Fibroblast of skin of left quadriceps (primary cell): ENCODE results near the gene PRICKLE3.

Source experiments
- DNase-seq, 2 experiments: peaks; one replicate each; pipeline ENCODE4 v3.0.0-alpha.2; 2013; ENCODE audit warnings: low read depth in 2 of 2

The PRICKLE3 gene, protein sequence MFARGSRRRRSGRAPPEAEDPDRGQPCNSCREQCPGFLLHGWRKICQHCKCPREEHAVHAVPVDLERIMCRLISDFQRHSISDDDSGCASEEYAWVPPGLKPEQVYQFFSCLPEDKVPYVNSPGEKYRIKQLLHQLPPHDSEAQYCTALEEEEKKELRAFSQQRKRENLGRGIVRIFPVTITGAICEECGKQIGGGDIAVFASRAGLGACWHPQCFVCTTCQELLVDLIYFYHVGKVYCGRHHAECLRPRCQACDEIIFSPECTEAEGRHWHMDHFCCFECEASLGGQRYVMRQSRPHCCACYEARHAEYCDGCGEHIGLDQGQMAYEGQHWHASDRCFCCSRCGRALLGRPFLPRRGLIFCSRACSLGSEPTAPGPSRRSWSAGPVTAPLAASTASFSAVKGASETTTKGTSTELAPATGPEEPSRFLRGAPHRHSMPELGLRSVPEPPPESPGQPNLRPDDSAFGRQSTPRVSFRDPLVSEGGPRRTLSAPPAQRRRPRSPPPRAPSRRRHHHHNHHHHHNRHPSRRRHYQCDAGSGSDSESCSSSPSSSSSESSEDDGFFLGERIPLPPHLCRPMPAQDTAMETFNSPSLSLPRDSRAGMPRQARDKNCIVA

DNA sequence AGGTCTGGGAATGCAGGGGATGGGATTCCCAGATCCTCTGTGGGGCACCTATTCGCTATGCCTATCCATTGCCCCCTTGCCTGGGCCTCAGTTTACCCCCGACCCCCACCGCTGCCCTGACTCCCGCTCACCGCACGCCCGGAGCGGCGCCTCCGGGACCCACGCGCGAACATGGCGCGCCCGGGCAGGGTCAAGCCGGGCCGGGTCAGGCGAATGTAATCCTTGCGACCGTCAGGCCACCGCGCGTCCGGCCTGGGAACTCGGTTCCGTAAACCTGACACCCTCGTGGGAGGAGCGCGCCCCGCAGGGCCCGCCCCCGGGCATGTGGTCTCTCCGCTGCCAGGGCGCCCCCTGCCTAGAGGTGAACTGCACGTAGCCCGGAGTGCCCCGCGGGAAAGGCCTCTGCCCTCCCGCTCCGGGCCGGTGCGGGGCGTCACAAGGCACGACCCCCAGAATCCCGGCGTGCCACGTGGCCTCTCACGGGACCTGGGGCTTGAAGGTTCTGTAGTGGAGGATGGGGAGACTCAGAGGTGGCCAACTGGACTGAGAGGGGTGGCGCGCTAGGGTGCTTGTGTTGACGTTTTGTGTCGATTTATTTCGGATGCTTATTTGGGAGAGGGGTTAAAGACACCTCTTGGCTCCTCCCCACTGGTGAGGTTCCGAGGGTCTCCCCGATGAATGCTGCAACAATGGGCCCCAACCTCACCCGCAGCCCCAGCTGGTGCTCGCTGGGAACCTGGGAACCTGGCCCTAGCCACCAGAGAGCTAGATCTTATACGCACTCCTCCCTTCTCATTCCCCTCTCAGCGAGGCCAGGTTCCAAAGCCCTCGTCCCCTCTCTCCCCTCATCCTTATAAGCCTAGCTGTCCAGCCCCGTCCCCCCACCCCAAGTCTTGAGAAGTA is at the start of gene PRICKLE3:
Gene PRICKLE3 (minus strand): TSS at position 249 of the 903 bp plus-strand sequence. CDS start 76 bp downstream, at position 173.
- DNase-seq: no peak

DNA sequence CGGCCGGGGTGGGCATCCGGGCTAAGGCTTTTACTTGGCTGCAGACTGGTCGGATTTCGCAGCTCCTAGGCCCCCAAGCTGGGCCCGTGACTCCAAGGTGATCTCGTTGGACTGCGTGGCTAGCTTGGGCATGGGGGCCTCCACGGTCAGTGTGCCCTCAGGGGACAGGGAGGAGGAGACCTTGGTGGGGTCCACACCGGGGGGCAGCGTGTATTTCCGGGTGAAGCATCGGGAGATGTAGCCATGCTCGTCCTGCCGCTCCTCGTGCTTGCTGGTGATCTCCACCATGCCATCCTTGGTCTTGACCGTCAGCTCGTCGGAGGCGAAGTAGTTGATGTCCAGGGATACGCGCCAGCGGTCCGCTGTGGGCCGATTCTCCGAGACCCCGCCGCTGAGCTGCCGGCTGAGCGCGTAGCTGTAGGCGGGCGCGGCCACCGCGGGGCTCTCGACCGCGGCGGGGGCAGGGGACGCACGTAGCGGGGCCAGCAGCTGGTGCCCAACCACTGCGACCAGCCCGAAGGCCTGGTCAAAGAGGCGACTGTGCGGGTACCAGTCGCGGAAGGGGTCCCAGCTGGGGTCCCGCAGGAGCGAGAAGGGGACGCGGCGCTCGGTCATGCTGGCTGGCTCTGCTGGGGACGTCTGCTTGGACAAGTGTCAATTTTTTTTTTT is 47.8 kb upstream of the PRICKLE3 start:
- no peak for DNase-seq

DNA sequence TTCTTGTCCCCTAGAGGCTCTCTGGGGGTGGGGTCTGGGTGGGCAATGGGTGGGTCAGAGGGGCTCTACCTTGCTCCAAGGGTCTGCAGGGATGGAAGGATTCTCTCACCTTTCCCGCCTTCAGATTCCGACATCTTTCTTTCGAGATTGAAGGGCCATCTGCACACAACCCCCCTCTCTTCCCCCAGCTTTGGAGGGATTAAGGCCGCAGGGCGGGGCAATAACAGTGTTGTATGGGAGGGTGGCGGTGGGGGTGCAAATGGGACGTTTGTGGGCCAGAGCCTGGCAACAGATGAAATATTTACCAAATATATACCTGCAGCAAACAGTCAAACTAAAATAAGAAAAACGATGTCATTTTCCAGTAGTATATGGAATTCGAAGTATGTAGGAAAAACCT is 47.0 kb upstream of the PRICKLE3 start, which contains the start of gene CACNA1F:
Gene CACNA1F (minus strand): TSS at position 165 of the 400 bp plus-strand sequence. CDS start 31 bp downstream, at position 134.
- no peak for DNase-seq

DNA sequence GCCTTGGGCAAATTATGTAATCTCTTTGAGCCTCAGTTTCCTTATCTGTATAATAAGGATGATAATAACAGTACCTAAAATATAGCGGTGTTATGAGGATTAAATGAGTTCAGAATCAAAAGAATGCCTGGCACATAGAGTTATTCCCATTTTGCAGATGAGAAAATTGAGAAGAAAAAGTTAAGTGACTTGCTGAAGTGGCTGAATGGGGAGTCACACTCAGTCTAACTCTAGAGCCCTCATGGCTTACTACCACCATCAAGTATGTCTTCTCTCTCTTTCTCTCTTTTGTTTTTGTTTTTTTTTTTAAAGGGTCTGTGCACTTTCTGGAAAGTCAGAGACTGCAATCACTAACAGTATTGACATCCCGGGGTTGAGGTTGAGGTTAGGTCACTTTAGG is 46.4 kb upstream of the PRICKLE3 start:
- no peak for DNase-seq

DNA sequence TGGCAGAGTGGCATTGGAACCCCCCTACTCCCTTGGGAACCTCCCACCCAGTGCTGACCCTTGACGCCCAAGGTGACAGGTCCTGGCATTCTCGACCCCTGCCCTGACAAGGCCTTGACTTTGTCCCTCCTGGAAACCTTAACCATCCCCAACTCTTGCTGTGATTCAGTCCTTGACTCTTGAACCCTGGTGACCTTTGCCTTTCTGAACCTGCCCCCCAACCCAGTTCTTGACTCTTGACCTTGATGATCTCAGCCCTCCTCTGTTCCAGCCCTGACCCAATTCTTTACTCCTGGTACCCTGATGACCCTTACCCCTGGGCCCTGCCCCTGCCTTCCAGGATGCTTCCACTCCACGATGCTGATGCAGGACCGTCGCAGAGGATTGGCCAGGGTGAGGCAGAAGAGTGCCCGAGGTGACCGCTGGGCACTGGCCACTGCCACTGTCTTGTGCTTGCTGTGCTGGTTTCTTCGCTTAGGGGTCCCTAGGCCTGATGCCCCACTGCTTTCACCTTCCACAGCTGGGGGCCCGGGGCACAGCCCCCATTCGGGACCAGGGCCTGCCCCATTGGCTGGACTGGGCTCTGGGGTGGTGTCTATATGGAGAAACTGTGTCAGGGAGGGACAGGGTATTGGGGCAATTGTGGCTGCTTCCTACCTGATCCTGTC is 45.3 kb upstream of the PRICKLE3 start:
- no peak for DNase-seq

DNA sequence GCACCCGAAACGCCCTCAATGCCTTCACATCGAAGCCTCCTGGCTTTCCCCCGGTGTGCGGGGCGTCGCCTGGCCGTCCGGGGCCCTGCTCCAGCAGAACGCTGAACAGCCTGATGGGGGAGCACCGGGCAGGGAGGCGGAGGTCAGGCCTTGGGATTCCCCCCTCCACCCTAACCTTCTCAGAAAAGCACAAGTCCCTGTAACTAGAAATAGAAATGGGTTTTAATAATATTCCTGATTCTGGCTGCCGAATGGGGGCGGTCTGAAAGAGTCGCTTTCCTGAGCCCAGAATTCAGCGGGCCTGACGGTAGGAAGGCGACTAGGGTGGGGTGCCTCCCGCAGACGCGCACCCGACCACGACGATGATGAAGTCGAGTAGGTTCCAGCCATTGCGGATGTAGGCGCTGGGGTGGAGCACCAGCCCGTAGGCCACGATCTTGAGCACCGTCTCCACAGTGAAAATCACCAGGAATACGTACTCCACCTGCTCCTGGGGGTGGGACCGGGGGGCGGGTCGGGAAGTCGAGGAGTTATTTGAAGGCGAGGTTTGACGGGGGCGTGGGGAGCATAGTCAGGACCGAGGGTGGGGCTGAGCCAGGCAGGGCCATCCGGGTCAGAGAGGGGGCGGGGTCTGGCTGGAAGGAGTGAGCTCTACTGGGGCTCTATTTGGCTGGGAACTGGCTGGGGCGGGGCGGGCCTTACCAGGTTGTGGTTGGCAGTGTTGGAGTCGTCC is 44.5 kb upstream of the PRICKLE3 start:
- DNase-seq: no peak

DNA sequence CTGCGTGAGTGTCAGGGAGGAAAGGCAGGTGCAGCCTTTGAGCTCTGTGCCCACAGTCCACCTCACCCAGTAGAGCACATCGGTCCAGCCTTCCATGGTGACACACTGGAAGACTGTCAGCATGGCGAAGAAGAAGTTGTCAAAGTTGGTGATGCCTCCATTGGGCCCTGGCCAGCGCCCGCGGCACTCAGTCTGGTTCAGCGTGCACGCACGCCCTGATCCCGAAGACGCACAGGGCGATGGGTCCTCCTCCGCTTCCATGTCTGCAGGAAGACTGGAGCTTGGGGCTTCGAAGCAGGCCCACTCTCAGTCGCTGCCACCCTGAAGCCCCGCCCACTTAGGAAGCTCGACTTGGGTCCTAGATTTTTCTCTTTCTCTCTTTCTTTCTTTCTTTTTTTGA is 42.0 kb upstream of the PRICKLE3 start:
- no peak for DNase-seq

DNA sequence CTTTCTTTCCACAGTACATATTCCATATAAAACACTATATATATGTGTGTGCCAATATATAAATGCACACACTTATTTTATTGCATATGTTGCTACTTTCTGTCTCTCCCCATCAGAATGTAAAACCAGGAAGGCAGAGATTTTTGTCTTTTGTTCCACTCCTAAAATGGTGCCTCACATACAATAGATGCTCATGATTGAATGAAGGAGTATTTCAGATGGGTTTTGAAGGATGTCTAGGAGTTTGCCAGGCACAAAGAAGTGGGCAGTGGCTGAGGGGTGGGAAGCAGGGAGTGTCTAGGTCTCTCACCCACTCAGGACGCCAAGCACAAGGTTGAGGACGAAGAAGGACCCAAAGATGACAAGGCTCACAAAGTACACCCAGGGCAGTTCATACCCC is 41.6 kb upstream of the PRICKLE3 start:
- no peak for DNase-seq

DNA sequence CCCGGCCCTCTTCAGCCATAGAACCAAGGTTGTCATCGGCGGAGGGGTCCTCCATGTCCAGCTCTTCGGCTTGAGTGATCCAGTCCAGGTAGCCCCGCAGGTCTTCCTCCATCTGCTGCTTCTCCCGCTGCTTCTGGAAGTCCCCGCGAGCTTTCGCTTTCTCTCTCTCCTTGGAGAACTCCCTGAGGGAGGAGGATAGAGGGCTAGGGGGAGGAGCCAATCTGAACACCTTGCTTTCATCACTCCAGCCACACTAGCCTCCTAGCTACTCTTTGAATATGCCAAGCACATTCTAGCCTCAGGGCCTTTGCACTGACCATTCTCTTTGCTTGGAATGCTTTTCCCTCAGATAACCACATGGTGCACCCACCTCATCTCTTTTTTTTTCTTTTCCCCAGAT is 40.8 kb upstream of the PRICKLE3 start:
- no peak for DNase-seq

DNA sequence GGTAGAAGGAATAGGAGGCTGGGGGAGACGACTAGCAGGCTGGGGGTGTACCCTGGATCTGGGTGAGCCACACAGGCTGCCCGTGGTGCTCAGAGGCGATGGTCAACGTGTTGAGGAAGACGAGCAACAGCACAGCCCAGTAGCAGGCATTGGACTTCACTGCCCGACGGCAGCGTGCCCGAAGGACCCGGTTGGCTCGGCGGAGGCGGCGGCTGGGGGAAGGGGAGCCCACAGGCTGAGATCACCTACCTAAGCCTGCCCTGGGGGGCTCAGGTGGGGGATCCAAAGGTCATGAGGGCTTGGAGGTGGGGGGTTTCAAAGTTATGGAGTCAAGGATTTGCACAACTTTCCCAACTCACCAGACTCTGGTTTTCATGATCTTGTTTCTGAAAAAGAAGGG is 39.7 kb upstream of the PRICKLE3 start:
- DNase-seq: no peak

DNA sequence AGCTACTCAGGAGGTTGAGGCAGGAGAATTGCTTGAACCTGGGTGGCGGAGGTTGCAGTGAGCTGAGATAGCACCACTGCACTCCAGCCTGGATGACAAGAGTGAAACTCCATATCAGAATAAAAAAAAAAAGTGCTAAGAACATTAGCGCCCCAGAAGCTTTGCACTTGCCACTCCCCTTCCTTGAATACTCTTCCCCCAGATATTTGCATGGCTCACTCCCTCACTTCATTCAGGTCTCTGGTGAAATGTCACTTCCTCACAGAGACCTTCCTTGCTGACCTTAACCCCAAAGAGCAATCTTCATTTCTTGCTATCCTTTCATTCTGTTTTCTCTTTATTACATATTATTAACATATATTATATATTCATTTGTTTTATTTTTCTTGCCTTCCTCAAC is 35.7 kb upstream of the PRICKLE3 start:
- no peak for DNase-seq

DNA sequence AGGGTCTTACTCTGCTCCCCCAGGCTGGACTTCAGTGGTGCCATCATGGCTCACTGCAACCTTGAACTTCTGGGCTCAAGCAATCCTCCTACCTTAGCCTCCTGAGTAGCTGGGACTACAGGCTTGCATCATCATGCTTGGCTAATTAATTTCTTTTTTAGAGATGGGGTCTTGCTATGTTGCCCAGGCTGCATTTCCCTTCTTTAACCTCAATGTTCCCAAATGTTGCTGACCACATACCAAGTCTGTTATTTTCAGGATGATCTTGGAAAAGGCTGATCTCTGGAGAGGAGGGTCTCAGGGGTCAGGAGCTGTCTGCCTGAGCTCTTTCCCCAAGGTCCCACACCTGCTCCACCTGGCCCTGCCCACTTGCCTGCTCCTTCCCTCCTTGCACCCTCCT is 33.9 kb upstream of the PRICKLE3 start:
- no peak for DNase-seq

DNA sequence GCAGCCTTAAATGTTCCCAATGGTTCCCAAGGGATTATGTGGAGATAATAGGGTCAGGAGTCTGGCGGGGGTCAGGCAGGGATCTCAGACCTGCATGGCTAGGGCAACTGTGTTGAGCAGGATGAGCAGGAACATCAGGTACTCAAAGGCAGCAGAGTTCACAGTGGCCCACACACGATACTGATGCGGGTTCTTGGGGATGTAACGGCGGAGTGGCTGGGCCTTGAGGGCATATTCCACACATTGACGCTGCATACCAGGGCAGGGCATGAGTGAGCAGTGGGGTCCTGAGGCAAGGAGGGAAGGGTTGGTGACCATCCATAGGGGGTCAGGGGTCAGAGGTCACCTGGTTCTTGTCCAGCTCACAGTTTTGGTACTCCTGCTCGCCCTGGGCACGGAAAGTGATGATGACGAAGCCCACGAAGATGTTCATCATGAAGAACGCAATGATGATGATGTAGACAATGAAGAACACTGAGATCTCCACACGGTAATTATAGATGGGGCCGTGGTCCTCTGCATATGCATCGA is 28.9 kb upstream of the PRICKLE3 start:
- DNase-seq: no peak

DNA sequence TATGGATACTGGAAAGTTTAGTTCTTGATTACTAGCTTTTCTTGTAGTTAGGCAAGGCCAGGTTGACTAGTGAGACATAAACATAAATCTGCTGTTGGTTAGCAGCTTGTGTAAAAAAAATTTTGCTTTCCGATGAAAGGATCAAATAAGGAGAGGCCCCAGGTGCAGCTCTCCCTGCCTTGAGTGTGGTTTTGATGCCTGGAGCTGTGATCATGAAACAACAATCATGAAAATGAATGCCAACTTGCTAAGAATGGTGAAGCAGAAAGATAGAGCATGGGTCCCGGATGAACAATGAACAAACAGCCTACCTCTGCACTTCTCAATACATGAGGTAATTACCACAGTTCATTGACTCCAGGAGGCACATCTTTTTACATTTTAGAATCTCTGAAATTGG is 28.2 kb upstream of the PRICKLE3 start:
- no peak for DNase-seq

DNA sequence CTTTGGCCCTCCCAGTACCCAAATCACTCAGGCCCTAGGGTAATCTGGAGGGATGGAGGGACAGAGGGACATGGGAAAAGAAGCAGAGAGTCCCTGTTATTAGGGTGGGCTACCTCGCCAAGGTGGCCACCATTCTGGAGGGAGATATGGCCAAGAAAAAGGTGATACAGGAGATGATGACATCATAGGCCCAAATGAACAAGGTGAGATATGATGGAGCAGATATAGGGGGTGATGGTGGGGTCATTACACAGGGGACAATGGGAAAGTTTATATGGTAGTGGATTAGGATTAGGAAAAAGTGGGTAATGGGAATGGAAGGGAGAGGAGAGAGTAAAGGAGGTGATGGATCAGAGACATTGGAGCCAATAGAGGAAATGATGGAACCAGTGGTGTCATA is 26.7 kb upstream of the PRICKLE3 start:
- DNase-seq: no peak

DNA sequence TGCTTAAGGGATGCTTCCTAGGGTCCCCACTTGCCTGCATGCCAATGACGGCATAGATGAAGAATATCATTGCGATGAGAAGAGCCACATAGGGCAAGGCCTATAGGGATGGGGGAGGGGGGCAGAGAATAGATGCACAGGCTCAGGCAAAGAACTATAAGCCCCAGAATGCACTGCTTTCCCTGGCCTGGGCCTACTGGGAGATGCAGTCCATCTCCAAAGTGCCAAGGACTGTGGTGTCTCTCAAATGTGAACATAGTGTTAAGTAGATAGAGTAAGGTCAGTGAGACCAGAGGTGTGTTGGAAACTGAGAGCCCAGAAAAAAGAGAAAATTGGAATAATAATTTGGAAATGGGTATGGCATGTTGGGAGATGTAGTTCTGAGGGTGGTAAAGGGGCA is 26.0 kb upstream of the PRICKLE3 start:
- DNase-seq: no peak

DNA sequence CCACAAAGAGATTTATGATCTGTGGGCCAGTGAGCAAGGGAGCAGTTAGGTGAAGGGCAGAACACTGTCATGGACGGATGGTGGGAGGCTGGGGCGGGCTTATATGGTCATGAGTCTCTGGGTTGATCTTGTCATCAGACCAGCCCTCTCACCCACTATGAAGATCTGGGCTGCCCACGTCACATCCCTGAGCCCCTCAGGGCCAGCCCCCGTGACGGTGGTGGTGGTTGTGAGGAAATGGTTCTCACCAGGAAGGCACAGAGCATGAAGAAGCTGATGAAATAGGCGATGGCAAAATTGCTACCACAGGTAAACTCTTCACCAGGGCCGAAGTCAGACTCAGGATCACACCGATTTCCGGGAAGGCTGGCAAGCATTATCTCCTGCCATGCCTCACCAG is 24.9 kb upstream of the PRICKLE3 start:
- no peak for DNase-seq

DNA sequence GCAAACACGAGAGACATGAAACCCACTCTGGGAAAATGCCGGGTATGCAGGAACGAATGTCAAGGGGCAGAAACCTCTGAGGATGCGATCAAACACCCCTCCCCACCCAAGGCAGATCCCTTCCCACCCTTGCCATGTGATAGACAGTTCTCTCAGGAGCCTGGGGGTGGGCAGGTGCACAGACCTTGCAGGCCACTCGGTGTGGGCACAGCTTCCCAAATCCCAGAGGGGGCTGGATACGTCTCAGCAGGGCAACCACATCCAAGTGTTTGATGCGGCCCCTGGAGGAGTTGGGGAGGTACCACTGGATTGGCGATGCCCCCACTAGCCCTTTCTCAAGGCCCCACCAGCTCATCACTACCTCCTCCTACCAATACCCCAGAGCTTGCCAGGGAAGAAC is 24.2 kb upstream of the PRICKLE3 start:
- DNase-seq: no peak

DNA sequence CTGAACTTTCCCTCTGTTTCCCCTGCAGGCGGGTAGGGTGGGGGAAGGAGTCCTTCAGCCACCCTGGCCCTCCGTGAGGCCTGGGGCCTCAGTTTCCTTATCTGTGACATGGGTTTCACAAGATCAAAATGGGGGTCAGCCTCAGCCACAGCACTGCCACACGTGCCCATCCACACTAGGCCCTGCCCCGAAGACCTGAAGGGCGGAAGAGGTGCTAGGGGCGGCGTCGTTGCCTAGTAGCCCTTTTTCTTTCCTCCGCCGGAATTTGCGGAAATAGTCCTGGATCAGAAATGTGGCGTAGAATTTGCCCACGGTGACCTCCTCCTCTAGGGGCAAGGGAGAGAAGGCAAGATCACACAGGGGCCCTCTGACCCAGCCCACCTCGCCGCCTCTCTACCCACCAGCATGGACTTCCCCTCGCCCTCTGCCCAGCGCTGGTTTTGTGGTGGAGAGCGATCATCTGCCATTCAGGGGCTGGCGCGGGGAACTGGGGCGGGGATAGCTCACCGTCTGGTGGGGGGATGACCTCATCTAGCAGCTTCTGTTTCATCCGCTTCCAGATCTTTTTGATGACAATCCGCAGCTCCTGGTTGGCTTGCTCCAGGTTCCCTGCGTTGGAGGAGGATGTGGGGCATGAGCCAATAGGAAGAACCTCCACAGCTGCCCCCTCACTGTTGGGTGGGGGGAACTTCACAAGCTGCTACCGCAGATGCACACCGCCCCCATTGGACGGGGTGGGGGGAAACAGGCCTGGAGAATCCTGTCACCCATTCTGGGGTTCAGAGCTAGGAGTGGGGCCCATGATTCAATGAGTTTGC is 23.5 kb upstream of the PRICKLE3 start:
- DNase-seq: no peak
